GM18907 (cell line): ENCODE data around the gene DGCR2.
"Not testable (repeated sequence)": the region's sequence is repeated elsewhere in the genome, so short reads cannot be mapped to it uniquely, and the experiment has no call there.

ENCODE experiments used
- ATAC-seq: cut with Tn5 transposase; IDR thresholded peaks from one replicate; pipeline ENCODE4 v1.9.1; 2021; ENCODE audit warnings: mild to moderate bottlenecking, moderate library complexity; ENCODE audit not compliant: unreplicated experiment

DGCR2 gene

DNA sequence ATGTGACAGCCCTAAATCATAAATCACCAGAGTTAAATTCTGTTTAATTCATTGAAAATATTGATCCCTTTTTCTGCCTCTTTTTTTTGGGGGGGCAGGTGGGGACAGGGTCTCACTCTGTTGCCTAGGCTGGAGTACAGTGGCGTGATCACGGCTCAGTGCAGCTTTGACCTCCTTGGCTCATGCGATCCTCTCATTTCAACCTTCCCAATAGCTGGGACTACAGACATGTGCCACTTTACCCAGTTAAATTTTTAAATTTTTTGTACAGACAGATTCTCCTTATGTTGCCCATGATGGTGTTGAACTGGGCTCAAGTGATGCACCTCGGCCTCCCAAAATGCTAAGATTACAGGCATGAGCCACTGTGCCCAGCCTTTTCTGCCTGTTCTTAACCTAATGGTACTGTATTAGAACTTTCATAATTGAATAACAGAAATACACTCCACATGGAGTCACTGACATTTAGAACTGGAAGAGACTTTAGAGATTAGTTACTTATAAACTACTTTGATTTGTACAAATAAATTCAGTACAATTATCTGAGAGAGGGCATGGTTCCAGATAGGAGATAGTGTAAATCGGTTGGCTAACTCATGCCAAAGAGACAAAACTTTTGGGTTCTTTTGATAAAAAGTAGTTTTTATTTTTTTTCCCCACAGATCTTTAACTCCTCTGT lies 109.8 kb downstream of the DGCR2 start:
- no peak for ATAC-seq

DNA sequence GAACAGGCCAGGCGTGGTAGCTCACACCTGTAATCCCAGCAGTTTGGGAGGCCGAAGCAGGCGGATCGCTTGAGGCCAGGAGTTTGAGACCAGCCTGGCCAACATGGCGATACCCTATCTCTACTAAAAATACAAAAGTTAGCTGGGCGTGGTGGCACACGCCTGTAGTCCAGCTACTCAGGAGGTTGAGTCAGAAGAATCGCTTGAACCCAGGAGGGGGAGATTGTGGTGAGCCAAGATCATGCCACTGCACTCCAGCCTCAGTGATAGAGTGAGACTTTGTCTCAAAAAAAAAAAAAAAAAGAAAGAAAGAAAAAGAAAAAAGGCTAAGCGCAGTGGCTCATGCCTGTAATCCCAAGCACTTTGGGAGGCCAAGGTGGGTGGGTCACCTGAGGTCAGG lies 110.6 kb downstream of the DGCR2 start:
- ATAC-seq, result not testable (repeated sequence)

DNA sequence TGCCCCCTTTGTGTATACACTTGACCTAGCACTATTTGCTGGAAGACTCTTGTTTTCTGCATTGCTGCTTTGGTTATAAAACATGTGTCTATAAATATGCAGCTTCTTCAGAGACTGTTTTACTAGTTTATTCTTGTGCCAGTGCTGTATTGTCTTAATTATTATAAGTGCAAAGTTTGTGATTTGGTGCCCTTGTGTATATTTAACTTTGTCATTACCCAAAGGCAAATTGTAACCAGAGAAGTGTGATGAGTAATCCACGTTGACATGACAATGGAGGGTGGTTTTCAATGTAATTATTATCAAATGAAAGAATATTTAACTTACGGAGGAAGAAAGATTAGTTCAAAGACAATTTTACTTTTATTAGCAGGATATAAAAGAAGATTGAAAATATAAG lies 111.1 kb downstream of the DGCR2 start:
- no peak for ATAC-seq

DNA sequence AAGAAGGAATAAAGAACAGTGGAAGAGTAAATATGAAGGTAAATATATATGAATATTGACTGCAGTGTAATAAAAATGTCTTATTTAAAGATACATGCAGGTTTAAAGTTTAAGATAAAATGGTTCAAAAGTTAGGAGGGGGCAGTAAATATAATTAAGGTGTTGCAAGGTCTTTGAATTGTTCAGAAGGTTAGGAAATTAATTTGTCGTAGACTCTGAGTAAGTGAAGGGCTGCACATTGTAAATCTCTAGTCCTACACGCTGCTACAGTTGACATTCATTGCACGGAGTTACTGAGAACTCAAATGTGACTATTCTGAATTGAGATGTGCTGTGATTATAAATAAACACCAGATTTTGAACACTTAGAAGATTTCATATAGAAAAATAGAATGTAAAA lies 116.3 kb downstream of the DGCR2 start:
- ATAC-seq, result no peak

DNA sequence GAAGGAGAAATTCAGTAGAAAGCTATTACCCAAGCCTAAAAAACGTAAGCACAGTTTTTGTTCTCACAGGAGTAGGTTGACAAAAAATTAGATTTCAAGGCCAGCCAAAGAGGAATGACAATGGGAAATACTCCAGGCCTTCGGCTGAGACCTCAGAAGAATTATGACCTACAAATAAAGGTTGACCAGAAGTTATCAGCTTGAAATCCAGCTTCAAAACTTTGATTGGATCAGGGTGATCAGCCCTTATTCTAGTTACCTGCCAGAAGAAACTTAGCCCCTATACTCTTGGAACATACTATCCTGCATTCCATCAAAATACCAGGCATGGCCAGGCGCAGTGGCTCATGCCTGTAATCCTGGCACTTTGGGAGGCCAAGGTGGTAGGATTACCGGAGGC lies 117.7 kb downstream of the DGCR2 start:
- no peak for ATAC-seq

DNA sequence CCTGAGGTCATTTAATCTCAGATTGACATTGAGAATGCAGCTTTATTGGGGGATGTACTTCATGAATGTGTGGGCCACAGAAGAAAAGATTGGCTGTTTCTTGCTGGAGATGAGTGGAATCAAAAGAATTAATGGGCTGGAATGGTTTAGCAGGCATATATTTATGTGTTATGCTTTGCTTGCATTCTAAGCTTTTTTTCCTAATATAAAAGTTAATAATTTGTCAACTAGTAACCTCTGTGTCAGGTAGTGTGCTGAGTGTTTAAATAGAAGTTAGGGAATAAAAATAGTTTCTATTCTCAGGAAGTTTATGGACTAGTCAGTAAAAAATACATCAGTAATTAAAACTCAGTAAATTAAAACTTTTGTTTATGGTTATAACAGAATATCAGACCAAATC lies 118.7 kb downstream of the DGCR2 start:
- no peak for ATAC-seq

DNA sequence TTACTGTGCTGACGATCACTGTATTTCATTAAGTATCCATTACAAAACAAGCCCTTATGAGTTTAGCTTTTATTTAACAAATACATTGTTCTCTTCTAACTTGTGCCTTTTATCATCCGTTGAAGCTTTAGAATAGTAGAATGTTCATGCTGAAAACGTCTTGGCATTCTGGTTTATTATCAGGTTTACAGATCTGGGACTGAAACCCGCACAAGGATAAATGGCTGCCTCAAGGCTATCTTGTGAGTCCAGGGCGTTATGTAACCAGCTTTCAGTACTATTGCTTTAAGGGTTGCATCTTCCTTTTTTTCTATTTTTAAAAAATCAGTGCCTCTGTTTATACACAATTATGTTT lies 119.6 kb downstream of the DGCR2 start:
- no peak for ATAC-seq

DNA sequence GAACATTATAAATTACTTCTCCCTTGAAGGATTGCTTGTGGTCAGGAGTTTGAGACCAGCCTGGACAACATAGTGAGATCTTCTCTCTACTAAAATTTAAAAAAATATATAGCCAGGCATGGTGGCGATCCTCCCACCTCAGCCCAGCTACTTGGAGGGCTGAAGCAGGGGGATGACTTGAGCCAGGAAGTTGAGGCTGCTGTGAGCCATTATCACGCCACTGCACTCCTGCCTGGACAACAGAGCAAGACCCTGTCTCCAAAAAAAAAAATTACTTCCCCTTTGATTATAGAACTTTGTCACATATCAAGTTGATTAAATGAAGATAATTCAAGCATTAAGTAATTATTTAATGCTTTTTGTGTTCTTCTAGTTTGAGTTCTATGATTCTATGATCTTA lies 121.0 kb downstream of the DGCR2 start:
- ATAC-seq, result no peak

DNA sequence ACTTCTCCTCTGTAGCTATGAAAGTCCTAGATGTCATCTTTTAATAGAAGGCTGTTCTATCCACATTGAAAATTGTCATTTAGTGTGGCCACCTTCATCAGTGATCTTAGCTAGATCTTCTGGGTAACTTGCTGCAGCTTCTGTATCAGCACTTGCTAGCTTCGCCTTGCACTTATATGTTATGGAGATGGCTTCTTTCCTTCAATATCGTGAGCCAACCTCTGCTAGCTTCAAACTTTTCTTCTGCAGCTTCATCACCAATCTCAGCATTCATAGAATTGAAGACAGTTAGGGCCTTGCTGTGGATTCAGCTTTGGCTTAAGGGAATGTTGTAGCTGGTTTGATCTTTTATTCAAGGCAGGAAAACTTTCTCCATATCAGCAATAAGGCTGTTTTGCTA lies 122.1 kb downstream of the DGCR2 start:
- ATAC-seq, result not testable (repeated sequence)

DNA sequence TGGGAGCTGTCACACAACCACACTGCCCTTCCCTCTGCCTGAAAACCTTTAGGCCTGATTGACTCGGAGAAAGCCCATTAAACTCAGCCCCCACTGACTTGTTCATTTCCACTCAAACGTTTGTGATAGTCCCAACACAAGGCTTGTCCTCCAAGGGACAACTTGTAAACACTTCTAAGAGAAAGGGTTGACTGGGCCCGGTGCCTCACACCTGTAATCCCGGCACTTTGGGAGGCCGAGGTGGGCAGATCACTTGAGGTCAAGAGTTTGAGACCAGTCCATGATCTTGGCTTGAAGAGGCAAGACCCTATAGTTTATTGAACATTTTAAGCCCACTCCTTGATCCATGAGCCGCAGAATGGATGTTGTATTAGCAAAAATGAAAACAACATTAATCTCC lies 122.8 kb downstream of the DGCR2 start:
- no peak for ATAC-seq

DNA sequence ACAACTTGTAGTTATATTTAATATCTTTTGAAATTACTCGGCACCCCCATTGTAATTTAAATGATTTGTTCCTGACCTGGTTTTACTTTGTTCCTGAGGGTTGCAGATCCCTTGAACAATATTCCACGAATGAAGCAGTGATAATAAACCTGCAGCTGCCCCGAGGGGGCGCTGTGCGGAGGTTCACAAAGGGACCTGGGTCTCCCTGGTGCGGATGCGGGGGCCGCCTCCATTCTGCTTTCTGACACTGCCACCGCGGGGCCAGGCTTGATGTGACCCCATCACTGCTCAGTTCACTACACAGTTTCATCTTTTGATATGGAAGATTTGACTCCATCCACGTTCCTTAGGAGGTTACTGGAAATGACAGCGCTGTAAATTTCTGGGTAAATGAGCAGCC lies 123.2 kb downstream of the DGCR2 start:
- ATAC-seq, result no peak

DNA sequence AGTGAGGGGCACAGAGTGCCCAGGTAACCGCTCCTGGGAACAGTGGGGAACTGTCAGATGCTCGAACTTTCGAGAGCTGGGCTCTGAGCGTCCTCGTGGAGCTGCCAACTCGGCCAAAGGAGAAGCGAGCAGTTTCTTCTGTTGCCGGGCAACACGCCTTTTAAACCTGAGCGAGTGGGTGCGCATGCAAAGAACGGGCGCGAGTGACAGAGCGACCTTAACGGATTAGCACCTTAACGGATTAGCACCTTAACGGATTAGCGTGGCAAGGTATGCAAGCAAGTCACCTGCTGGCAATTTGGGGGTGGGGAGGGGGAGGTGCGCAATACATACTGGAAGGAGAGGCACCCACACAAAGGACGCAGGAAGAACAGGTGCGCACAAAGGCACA lies 124.3 kb downstream of the DGCR2 start:
- ATAC-seq, result no peak

DNA sequence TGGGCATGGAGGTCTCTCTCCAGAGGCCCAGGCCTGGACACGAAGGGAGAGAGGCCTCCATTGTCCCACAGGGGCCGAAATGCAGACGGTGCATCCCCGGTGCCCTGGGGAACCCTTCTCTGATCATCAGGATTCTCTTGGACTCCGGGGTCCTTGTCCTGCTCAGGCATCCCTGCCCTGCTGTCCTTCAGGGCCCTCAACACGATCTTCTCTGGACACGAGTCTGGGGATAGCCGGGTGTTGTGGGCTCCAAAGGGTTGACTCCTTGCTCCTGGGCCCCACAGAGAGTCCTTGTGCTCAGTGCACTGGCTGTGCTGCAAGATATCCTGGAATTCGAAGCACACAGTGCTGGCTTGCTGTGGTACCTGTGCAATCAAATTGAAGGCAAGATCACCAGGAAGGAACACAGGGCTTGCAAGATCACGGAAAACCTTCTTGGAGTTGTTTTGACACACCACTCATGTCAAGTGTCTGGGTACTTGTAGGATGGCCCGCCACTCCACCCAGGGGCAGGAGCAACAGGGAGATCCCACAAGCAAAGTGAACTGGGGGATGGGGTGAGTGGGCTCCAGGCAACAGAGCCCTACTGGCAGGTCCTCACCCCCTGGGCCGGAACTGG lies 124.8 kb downstream of the DGCR2 start:
- no peak for ATAC-seq

DNA sequence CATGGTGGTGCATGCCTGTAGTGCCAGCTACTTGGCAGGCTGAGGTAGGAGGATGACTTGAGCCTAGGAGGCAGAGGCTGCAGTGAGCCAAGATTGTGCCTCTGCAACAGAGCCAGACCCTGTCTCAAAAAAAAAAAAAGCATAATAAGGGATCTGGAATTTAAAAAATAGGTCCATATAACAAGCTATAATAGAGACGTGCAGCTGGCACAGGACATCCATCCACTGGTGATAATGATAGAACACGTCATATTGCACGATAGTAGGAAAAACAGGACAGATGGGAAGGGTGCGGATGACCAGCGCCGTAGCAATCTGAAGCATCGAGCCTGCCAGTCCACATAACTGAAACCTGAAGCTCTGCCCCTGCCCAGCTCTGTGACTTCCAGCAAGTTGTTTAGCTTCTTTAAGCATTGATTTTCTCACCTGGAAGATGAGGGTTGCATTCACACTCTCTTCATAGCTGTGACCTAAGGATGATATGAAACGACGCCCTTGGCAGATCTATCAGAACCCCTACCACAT lies 125.8 kb downstream of the DGCR2 start:
- ATAC-seq, result no peak

DNA sequence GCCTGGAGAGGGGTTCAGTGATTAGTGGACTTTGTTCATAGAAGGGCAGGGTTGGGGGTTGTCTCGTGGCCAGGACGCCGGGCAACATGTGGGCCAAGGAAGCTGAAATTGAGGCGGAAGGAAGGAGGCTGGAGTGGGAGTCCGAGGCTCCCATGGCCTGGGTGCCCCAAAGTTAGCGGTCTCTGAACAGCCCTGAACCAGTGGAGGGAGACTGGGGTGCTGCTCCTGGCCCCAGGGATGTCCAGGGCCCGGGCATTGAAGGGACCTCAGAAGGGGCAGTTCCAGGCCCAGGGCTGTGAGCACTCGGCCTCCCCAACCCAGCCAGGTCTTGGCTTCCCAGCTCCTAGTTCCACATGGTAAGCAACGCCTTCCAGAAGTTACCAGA lies 126.9 kb downstream of the DGCR2 start:
- no peak for ATAC-seq

DNA sequence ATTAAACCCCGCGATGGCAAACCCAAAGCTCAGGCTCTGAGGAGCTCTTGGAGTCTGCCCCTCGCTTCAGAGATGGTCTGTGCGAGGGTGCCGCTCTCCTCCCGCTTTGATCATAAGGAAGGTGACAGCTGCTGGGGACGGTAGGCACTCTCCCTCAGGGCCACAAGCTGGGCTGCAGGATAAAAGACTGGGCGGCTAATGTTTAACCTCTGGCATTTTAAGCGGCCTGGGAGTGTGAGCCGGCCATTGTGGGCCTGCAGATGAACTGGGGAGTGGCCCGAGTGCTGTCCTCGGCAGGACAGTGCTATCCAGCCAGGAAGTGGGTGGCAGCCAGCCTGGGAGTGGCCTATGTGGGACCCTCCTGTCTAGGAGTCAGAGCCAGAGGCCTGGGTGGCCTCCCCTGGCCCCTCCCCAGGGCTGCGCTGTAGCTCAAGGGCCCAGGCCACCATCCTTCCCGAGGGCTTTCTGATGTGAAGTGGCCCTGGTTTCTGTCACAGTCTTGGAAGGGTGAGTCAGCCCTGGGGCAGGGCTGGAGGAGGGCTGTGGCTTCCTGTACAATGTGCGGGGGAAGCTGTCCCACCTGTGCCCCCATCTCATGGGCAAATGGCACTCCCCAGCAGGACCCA lies 127.4 kb downstream of the DGCR2 start:
- no peak for ATAC-seq

DNA sequence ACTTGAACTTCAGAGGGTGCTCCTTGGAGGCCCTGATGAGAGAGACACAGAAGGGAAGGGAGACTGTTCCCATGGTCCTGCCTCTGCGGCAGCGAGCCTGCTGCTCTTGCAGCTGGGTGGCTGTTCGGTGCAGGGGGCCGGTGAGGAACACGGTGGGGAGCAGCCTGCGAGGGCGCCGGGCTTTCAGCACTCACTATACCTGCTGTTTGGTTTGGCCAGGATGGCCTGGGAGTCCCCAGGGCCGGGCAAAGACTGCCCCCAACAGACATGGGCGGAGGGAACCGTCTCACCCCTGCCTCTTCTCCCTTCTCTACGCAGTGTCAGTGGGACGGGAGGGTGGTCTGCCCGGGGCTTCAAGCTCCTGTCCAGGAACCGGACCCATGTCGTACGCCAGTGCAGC lies 128.2 kb downstream of the DGCR2 start:
- ATAC-seq, result no peak

DNA sequence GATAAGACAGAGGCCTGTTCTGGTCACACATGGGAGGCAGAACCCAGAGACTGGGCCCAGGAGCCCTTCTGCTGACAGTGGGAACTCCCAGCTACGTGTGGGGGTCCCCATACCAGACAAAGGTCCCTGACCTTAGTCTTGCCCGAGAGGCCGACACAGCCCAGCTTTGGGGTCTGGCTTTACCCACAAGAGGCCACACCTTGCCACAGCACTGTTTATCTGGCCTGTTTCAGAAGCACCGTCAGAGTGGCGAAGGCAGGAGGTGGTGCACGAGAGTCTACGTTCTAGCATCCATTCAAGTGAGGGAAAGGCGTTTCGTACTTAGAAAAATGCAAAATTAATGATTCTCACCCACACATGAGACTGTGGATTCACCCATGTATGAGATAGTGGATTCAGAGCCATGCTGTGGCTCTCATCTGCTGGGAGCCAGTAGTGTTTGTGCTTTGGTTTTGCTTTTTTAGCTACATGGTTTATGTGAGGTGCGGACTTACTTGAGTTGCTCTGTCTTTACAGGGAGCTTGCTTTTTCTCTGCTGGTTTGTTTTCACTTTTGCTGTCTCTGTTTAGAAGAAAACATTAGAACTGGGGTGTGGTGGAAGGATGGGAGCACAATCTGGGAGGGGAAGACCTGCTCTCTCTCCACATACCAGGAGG lies 129.5 kb downstream of the DGCR2 start:
- ATAC-seq, result no peak

DNA sequence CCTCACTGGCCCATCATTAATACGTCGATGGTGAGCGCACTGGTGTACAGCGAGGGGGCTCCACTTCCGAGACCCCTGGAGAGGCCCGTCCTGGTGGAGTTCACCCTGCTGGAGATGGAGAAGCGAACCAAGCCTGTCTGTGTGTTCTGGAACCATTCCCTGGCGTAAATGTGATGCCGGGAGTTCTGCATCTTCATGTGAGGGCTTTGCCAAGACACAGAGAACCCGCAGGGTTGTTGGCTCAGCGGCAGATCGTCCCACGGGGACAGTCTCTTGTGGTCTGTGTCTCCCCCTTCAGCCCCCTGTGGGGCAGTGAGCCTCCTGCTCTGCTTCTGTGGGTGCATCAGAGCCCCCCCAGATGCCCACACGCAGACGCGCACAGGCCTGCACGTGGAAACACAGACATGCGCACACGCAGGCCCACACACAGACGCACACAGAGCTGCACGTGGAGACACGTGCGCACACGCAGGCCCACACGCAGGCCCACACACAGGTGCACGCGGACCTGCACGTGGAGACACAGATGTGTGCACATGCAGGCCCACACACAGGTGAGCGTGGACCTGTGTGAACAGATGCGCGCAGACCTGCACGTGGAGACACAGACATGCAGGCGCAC lies 130.3 kb downstream of the DGCR2 start:
- ATAC-seq, result no peak

DNA sequence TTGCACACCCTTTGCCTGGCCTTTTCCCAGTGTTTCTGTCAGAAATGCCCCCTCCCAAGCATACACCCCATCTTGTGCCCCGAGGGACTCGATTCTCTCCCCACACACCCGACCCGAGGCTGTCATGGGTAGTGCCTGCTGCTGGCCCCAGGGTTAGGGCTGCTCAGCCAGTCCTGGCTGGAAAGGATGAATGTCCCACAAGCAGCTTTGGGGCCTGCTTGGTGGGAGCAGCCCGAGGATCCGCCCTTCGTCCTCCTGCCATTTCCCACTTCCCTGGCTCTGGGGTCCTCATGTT lies 131.1 kb downstream of the DGCR2 start:
- ATAC-seq, result no peak

DNA sequence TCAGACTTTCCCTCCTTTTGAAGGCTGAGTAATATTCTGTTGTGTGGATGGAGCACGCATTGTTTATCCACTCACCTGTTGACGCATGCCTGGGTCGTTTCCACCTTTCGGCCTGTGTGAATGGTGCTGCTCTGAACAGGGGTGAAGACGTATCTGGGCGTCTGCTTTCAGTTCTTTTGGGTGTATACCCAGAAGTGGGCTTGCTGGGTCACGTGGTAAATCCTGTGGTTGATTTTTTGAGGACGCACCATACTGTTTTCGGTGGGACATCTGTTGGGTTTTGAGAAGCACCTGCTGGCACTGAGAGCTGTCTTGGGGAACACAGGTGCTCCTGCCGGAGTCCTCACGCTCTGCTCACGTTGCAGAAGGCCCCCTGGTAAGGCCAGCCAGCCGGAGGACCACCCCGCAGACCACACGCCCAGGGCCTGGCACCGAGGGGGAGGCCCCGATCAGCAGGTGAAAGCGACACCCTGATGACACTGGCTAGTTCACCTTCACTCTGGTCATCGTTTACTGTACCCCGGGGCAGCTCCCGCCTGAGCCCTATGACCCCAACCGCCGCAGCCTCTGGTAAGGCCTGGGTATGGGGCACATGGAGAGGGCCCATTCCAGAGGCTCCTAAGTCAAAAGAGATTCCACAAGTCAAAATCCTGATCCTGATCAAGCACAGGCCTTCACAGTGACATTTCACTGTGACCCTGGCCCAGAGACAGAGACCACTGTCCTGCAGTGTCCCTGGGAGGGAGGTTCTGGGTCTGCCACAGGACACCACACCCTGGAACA lies 131.7 kb downstream of the DGCR2 start:
- ATAC-seq, result no peak
